Endothelial cell of umbilical vein (primary cell): ENCODE measurements around the gene RIT2. TPM values are rescaled to one million over a fixed set of nuclear protein-coding genes. Genes with fewer than 3 reads are reported as not detected.

Source experiments
- BruUV-seq: library from RNA; stranded (reverse); fragments of 400-500 nt; replicated peaks from 2 replicates; lab custom pipeline; 2021; lab: Mats Ljungman, UMichigan
- CTCF ChIA-PET: fragments of 300-600, 350-600 bp; sonication (Branson Sonifier 250); formaldehyde crosslinking; loops from one replicate; lab custom pipeline; 2021; ENCODE audit warnings: antibody characterized with exemption, inconsistent platforms; lab: Charles Lee
- POLR2A ChIA-PET: fragments of 300-600, 350-600 bp; sonication (Branson Sonifier 250); formaldehyde crosslinking; loops from one replicate; lab custom pipeline; 2021; ENCODE audit warnings: antibody characterized with exemption, inconsistent platforms; lab: Charles Lee
- DNase-seq: peaks from one replicate; pipeline ENCODE4 v3.0.0-alpha.2; 2011; ENCODE audit warnings: low read depth, low spot score
- FAIRE-seq: peaks from 2 replicates; lab custom pipeline; 2011; peaks lifted over from hg19 to GRCh38; lab: Jason Lieb, UNC
- H2AFZ ChIP-seq: 2 replicates; pipeline ENCODE4 v1.6.0; 2012; ENCODE audit warnings: low read depth, low read length, control low read depth, inconsistent platforms
- H3K27ac ChIP-seq: 2 replicates; pipeline ENCODE4 v1.5.1; 2011; ENCODE audit warnings: low read depth, mild to moderate bottlenecking, control low read depth, low read length, moderate library complexity; ENCODE audit not compliant: insufficient read depth
- H3K27me3 ChIP-seq, 2 experiments: 2 replicates each; pipeline versions ENCODE4 v1.6.0 to v1.6.1; 2011; ENCODE audit warnings: low read length in 2 of 2, mixed read lengths in 1 of 2; ENCODE audit not compliant: control insufficient read depth in 2 of 2, insufficient read depth in 2 of 2
- H3K36me3 ChIP-seq, 2 experiments: 2 replicates in 1 of 2; 3 replicates in 1 of 2; pipeline ENCODE4 v1.5.1; 2011; ENCODE audit warnings: low read length in 2 of 2, mild to moderate bottlenecking in 1 of 2, moderate library complexity in 1 of 2; ENCODE audit not compliant: control insufficient read depth in 2 of 2, insufficient read depth in 2 of 2; ENCODE audit errors: extremely low read depth in 1 of 2
- H3K4me1 ChIP-seq: 3 replicates; pipeline ENCODE4 v1.5.1; 2011; ENCODE audit warnings: mild to moderate bottlenecking, low read length; ENCODE audit not compliant: control insufficient read depth, insufficient read depth; ENCODE audit errors: extremely low read depth
- H3K4me2 ChIP-seq: 2 replicates; pipeline ENCODE4 v1.6.1; 2011; ENCODE audit warnings: low read length, control low read depth, mixed read lengths; ENCODE audit not compliant: insufficient read depth
- H3K4me3 ChIP-seq, 3 experiments: fragments of 200-600 bp in 1 of 3; sonication (generic), shearing (Covaris generic) in 1 of 3; replicated peaks in 1 of 3; 2 replicates each; pipeline ENCODE4 v1.5.1; 2011 to 2016; ENCODE audit warnings: control low read depth in 3 of 3, low read length in 3 of 3, mild to moderate bottlenecking in 2 of 3, inconsistent platforms in 1 of 3, low read depth in 1 of 3, moderate library complexity in 1 of 3; ENCODE audit not compliant: insufficient read depth in 1 of 3
- H3K79me2 ChIP-seq: 2 replicates; pipeline ENCODE4 v1.6.0; 2012; ENCODE audit warnings: low read length, inconsistent platforms; ENCODE audit not compliant: control insufficient read depth, insufficient read depth
- H3K9ac ChIP-seq: replicated peaks from 2 replicates; pipeline ENCODE3; 2011; ENCODE audit warnings: low read length, control low read depth; ENCODE audit not compliant: insufficient read depth; ENCODE audit errors: extremely low read depth
- H3K9me1 ChIP-seq: replicated peaks from 3 replicates; pipeline ENCODE4 v1.6.0; 2011; ENCODE audit warnings: mild to moderate bottlenecking, low read length; ENCODE audit not compliant: control insufficient read depth, insufficient read depth; ENCODE audit errors: extremely low read depth
- H3K9me3 ChIP-seq: replicated peaks from 2 replicates; pipeline ENCODE4 v1.5.1; 2012; ENCODE audit warnings: low read length, inconsistent platforms; ENCODE audit not compliant: control insufficient read depth, insufficient read depth
- H4K20me1 ChIP-seq: replicated peaks from 2 replicates; pipeline ENCODE3; 2011; ENCODE audit warnings: mild to moderate bottlenecking, low read length; ENCODE audit not compliant: control insufficient read depth, insufficient read depth; ENCODE audit errors: extremely low read depth
- EZH2 ChIP-seq: IDR thresholded peaks from 2 replicates; pipeline ENCODE4 v1.6.1; 2012; ENCODE audit warnings: borderline replicate concordance, low read depth, mild to moderate bottlenecking, moderate library complexity, low read length, inconsistent platforms; ENCODE audit not compliant: severe bottlenecking
- FOS ChIP-seq: IDR thresholded peaks from 2 replicates; pipeline ENCODE4 v1.6.1; 2011; ENCODE audit warnings: mild to moderate bottlenecking, low read length, moderate library complexity, borderline replicate concordance; ENCODE audit not compliant: insufficient read depth
- GATA2 ChIP-seq: IDR thresholded peaks from 2 replicates; pipeline ENCODE4 v1.7.0; 2011; ENCODE audit warnings: low read depth, mild to moderate bottlenecking, moderate library complexity, mixed read lengths, low read length; ENCODE audit not compliant: insufficient read length, insufficient read depth
- JUN ChIP-seq: IDR thresholded peaks from 2 replicates; pipeline ENCODE4 v1.6.1; 2011; ENCODE audit warnings: borderline replicate concordance, low read depth; ENCODE audit not compliant: insufficient read length, insufficient read depth
- MYC ChIP-seq: IDR thresholded peaks from one replicate; pipeline ENCODE4 v1.6.1; 2011; ENCODE audit warnings: mild to moderate bottlenecking, low read depth, low read length
- POLR2A ChIP-seq: IDR thresholded peaks from 2 replicates; pipeline ENCODE4 v1.6.1; 2012; ENCODE audit warnings: low read depth, mild to moderate bottlenecking, control low read depth, low read length
- POLR2AphosphoS5 ChIP-seq: IDR thresholded peaks from 2 replicates; pipeline ENCODE4 v1.6.1; 2012; ENCODE audit warnings: low read depth, mild to moderate bottlenecking, control low read depth, low read length, moderate library complexity; ENCODE audit not compliant: insufficient read depth
- dilution Hi-C: fragments of 300-500 bp; cut with MboI; formaldehyde crosslinking; loops from one replicate; pipeline ENCODE4 v1.15.0; 2019; ENCODE audit warnings: low sequenced_read_pairs; ENCODE audit not compliant: extremely low pct_ligation_motif_present
- intact Hi-C: fragments of 100-400 bp; cut with micrococcal nuclease; formaldehyde crosslinking; loops from one replicate; pipeline ENCODE4 v1.10.0; 2022
- polyA plus RNA-seq, 4 experiments: library from polyadenylated mRNA; depleted of rRNA in 3 of 4; stranded (reverse) in 3 of 4; unstranded in 1 of 4; fragments of >200 nt; gene quantifications; 2 replicates each; pipeline versions ENCODE4 v1.2.1 to v1.2.3, GENCODE V29; 2011 to 2012; ENCODE audit warnings: missing spikeins in 1 of 4
- total RNA-seq: library from RNA; stranded (reverse); gene quantifications from 2 replicates; pipeline ENCODE4 v1.2.3, GENCODE V29; 2021
- TF ChIP-seq, protein P1 (sequence below): IDR thresholded peaks from 2 replicates; pipeline ENCODE4 v1.6.1; 2011; ENCODE audit not compliant: insufficient read depth, insufficient read length
- TF ChIP-seq, protein P2 (sequence below), 2 donors: IDR thresholded peaks; 1 replicate in 1 of 2; 2 replicates in 1 of 2; pipeline ENCODE4 v1.5.1; 2011; ENCODE audit warnings: low read length in 2 of 2, mild to moderate bottlenecking in 2 of 2, moderate library complexity in 2 of 2, control low read depth in 1 of 2, inconsistent platforms in 1 of 2, low read depth in 1 of 2; ENCODE audit not compliant: insufficient read depth in 1 of 2; ENCODE audit errors: extremely low read depth in 1 of 2

The RIT2 gene
- total and polyA plus RNA-seq, 2 donors (not counting 3 experiments of a cell fraction or from before 2014, with no cell fraction given) = not detected

DNA sequence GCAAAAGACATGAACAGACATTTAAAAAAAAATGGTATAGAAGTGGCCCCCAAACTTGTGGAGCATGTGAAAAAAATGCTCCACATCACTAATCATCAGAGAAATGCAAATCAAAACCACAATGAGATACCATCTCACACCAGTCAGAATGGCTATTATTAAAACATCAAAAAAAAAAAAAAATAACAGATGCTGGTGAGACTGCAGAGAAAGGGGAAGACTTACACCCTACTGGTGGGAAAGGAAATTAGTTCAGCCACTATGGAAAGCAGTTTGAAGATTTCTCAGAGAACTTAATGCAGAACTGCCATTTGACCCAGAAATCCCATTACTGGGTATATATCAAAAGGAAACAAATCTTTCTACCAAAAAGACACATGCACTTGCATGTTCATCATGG, 164.8 kb downstream of the RIT2 start:
- no peaks in the 10 kb centered on the region for H4K20me1 ChIP-seq
- H3K79me2 ChIP-seq = no peaks in the 10 kb centered on the region
- H3K9me1 ChIP-seq = no peaks in the 10 kb centered on the region
- no peak overlapping the region for H3K4me2 ChIP-seq
- BruUV-seq = no TSS peak
- ChIA-PET CTCF (no interaction called here), POLR2A (no interaction called here)
- H3K27me3 ChIP-seq = peaks cover 0 to 3% of the 10 kb centered on the region in 2 experiments
- no peak for DNase-seq
- no peak overlapping the region for H2AFZ ChIP-seq
- no peak overlapping the region for H3K27ac ChIP-seq
- dilution Hi-C loops (no loop called here), intact Hi-C loops (no loop called here)
- TF ChIP-seq EZH2 (no peak), JUN (no peak), POLR2A (no peak), FOS (no peak), POLR2AphosphoS5 (no peak), GATA2 (no peak), MYC (no peak)
- TF ChIP-seq, protein P1, sequence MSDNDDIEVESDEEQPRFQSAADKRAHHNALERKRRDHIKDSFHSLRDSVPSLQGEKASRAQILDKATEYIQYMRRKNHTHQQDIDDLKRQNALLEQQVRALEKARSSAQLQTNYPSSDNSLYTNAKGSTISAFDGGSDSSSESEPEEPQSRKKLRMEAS = no peak
- TF ChIP-seq, protein P2, sequence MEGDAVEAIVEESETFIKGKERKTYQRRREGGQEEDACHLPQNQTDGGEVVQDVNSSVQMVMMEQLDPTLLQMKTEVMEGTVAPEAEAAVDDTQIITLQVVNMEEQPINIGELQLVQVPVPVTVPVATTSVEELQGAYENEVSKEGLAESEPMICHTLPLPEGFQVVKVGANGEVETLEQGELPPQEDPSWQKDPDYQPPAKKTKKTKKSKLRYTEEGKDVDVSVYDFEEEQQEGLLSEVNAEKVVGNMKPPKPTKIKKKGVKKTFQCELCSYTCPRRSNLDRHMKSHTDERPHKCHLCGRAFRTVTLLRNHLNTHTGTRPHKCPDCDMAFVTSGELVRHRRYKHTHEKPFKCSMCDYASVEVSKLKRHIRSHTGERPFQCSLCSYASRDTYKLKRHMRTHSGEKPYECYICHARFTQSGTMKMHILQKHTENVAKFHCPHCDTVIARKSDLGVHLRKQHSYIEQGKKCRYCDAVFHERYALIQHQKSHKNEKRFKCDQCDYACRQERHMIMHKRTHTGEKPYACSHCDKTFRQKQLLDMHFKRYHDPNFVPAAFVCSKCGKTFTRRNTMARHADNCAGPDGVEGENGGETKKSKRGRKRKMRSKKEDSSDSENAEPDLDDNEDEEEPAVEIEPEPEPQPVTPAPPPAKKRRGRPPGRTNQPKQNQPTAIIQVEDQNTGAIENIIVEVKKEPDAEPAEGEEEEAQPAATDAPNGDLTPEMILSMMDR (IDR thresholded peaks at IDR 0.05; ENCODE audit: extremely low read depth in 1 of 2, insufficient read depth in 1 of 2, low read depth in 1 of 2, low read length in 2 of 2) = no peak
- H3K4me3 ChIP-seq = no peak overlapping the region
- no peaks in the 10 kb centered on the region for H3K36me3 ChIP-seq
- FAIRE-seq = no peak
- H3K4me1 ChIP-seq = no peaks in the 10 kb centered on the region
- no peak overlapping the region for H3K9ac ChIP-seq
- H3K9me3 ChIP-seq = no peaks in the 10 kb centered on the region
